H1 (cell line): Measurements from ENCODE around the gene CAV1. TPM values are rescaled to one million over a fixed set of nuclear protein-coding genes. Genes with fewer than 3 reads are reported as not detected.

Experiments used
- CBX5 ChIP-seq: fragments of 300-800, 300-1000 bp; sonication (generic); IDR thresholded peaks from 2 replicates; pipeline ENCODE4 v1.7.1; 2016; ENCODE audit warnings: antibody characterized with exemption, low read length, low read depth
- CEBPB ChIP-seq: IDR thresholded peaks from 2 replicates; pipeline ENCODE4 v1.6.1; 2012; ENCODE audit warnings: low read depth, low read length
- CREB1 ChIP-seq: IDR thresholded peaks from 2 replicates; pipeline ENCODE4 v1.6.1; 2012; ENCODE audit warnings: inconsistent platforms
- CTCF ChIP-seq, 3 experiments: IDR thresholded peaks; 1 replicate in 2 of 3; 2 replicates in 1 of 3; pipeline versions ENCODE4 v1.5.1 to v1.6.1; 2011; ENCODE audit warnings: low read length in 3 of 3, mild to moderate bottlenecking in 3 of 3, inconsistent platforms in 2 of 3, low read depth in 1 of 3, moderate library complexity in 1 of 3; ENCODE audit not compliant: insufficient read depth in 1 of 3; ENCODE audit errors: control extremely low read depth in 1 of 3
- JUND ChIP-seq: IDR thresholded peaks from 2 replicates; pipeline ENCODE4 v1.6.1; 2011; ENCODE audit warnings: mild to moderate bottlenecking, improper control_type of control experiment, low read length
- polyA plus RNA-seq, 7 experiments: library from polyadenylated mRNA; depleted of rRNA in 3 of 7; stranded (reverse) in 5 of 7; unstranded in 2 of 7; fragments of >200 nt in 5 of 7; fragments of 200-250 nt in 2 of 7; gene quantifications; 1 replicate in 5 of 7; 2 replicates in 1 of 7; 4 replicates in 1 of 7; pipeline versions ENCODE4 v1.2.1 to v1.2.3, GENCODE V29; 2011 to 2013; ENCODE audit warnings: missing spikeins in 2 of 7, mixed read lengths in 2 of 7
- total RNA-seq: library from RNA; stranded (reverse); fragmentation: NEBNext Ultra II Directional; extraction: Animal tissue kit (Norgen Biotek cat#: 25700); gene quantifications from 2 replicates; pipeline ENCODE4 v1.2.1, GENCODE V29; 2021

Gene CAV1
- total and polyA plus RNA-seq, 2 of the 8 experiments (the other 6 are each of a cell fraction or from before 2014, with no cell fraction given), result 16.3 to 21.8 TPM

DNA sequence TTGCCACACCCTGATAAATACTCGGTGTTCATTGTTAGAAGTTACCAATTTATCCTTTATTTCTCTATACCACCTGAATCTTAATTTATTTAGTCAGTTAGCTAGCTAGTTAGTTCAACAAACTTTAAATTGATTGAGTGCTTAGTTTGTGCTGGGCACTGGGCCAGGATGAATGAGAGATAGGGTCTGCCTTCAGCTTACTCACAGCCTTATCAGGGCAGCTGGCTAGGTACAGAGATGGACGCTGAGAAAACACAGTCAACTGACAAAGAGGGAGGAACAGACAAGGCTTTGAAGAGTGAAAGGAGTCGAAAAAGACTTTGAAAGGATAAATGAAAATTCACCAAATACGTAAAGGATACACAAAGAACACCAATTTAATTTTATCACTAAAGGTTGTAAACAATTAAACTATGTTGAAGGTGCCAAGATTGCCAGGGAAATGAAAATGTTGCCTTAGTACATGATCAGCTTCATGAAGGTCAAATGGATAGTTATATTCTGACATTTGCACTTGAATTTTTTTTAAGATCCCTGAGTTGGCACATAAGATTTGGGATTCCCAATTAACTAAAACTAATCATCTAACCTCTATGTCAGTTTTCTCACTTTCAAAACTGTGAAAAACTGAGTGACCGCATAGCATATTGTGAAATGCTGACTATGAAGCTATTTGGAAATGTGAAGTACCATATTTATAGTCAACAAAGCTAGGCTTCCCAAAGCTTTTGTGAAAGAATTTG is 23.2 kb upstream of the CAV1 start (continued):
- no peak for TF ChIP-seq CTCF (IDR thresholded peaks at IDR 0.05; ENCODE audit: control extremely low read depth in 1 of 3, insufficient read depth in 1 of 3, low read depth in 1 of 3, low read length in 3 of 3)
- no peak for TF ChIP-seq CBX5
- no peak for TF ChIP-seq JUND
- no peak for TF ChIP-seq CEBPB
- no peak for TF ChIP-seq CREB1
